ENCODE results near the gene CTDSP1.

CTDSP1 gene

GRCh38 chr2:218369330-218369729, 30.3 kb upstream of the CTDSP1 start:
- no peaks in the 10 kb centered on the region for H3K9me3 ChIP-seq
- H3K4me3 ChIP-seq = no peak overlapping the region
- no peaks in the 10 kb centered on the region for H3K36me3 ChIP-seq (replicated peaks)
- in situ Hi-C loops (cut with MboI; ENCODE audit: low sequenced_read_pairs) = no loop called here
- peaks cover 15% of the 10 kb centered on the region for H3K4me1 ChIP-seq
- no peak for DNase-seq (ENCODE audit: low spot score in 2 of 2)
- no peaks in the 10 kb centered on the region for H3K27me3 ChIP-seq (ENCODE audit: low read depth)

GRCh38 chr2:218370410-218371063, 29.1 kb upstream of the CTDSP1 start:
- no peaks in the 10 kb centered on the region for H3K27me3 ChIP-seq (ENCODE audit: low read depth)
- no peak for DNase-seq (ENCODE audit: low spot score in 2 of 2)
- H3K9me3 ChIP-seq = no peaks in the 10 kb centered on the region
- peaks cover 15% of the 10 kb centered on the region for H3K4me1 ChIP-seq
- no peaks in the 10 kb centered on the region for H3K36me3 ChIP-seq (replicated peaks)
- H3K4me3 ChIP-seq = no peak overlapping the region
- in situ Hi-C loops (cut with MboI; ENCODE audit: low sequenced_read_pairs) = no loop called here

GRCh38 chr2:218371983-218372350, 27.7 kb upstream of the CTDSP1 start:
- Histone ChIP-seq H3K36me3 (replicated peaks) (no peaks in the 10 kb centered on the region), H3K9me3 (no peaks in the 10 kb centered on the region), H3K4me3 (no peak overlapping the region), H3K27me3 (ENCODE audit: low read depth) (no peaks in the 10 kb centered on the region), H3K4me1 (peaks cover 11% of the 10 kb centered on the region)
- in situ Hi-C loops (cut with MboI; ENCODE audit: low sequenced_read_pairs) = no loop called here
- no peak for DNase-seq (ENCODE audit: low spot score in 2 of 2)

GRCh38 chr2:218374795-218375194, 24.9 kb upstream of the CTDSP1 start:
- H3K36me3 ChIP-seq (replicated peaks) = no peaks in the 10 kb centered on the region
- H3K4me1 ChIP-seq = no peaks in the 10 kb centered on the region; the same call in 1 of the 2 replicates
- no peaks in the 10 kb centered on the region for H3K9me3 ChIP-seq
- H3K27me3 ChIP-seq (ENCODE audit: low read depth) = no peaks in the 10 kb centered on the region
- H3K4me3 ChIP-seq = no peak overlapping the region
- in situ Hi-C loops (cut with MboI; ENCODE audit: low sequenced_read_pairs) = no loop called here
- no peak for DNase-seq (ENCODE audit: low spot score in 2 of 2)

- Histone ChIP-seq H3K9me3 (no peaks in the 10 kb centered on the region), H3K4me1 (no peaks in the 10 kb centered on the region; the same call in 1 of the 2 replicates), H3K4me3 (no peak overlapping the region), H3K27me3 (ENCODE audit: low read depth) (no peaks in the 10 kb centered on the region), H3K36me3 (replicated peaks) (no peaks in the 10 kb centered on the region)
- no peak for DNase-seq (ENCODE audit: low spot score in 2 of 2)
- in situ Hi-C loops (cut with MboI; ENCODE audit: low sequenced_read_pairs) = no loop called here
Measured at GRCh38 chr2:218375212-218375611, 24.5 kb upstream of the CTDSP1 start.

- no peak for DNase-seq (ENCODE audit: low spot score in 2 of 2)
- in situ Hi-C loops (cut with MboI; ENCODE audit: low sequenced_read_pairs) = no loop called here
- no peak overlapping the region for H3K4me3 ChIP-seq
- H3K27me3 ChIP-seq (ENCODE audit: low read depth) = no peaks in the 10 kb centered on the region
- H3K4me1 ChIP-seq = no peaks in the 10 kb centered on the region; the same call in 1 of the 2 replicates
- H3K9me3 ChIP-seq = no peaks in the 10 kb centered on the region
- H3K36me3 ChIP-seq (replicated peaks) = no peaks in the 10 kb centered on the region
Measured at GRCh38 chr2:218378053-218378452, 21.6 kb upstream of the CTDSP1 start.

- in situ Hi-C loops (cut with MboI; ENCODE audit: low sequenced_read_pairs) = no loop called here
- DNase-seq (ENCODE audit: low spot score in 2 of 2) = no peak
- no peaks in the 10 kb centered on the region for H3K36me3 ChIP-seq (replicated peaks)
- H3K4me1 ChIP-seq = no peaks in the 10 kb centered on the region
- no peak within 1 kb of the TSS for H3K4me3 ChIP-seq
- no peaks in the 10 kb centered on the region for H3K9me3 ChIP-seq
- H3K27me3 ChIP-seq (ENCODE audit: low read depth) = no peaks in the 10 kb centered on the region
Measured at GRCh38 chr2:218381916-218382366, 17.7 kb upstream of the CTDSP1 start, which contains the start of gene SLC11A1. Gene SLC11A1 (plus strand): TSS chr2:218382273. CDS start chr2:218382369, 96 bp downstream.

- DNase-seq (ENCODE audit: low spot score in 2 of 2) = no peak
- in situ Hi-C loops (cut with MboI; ENCODE audit: low sequenced_read_pairs) = no loop called here
- H3K4me3 ChIP-seq = no peak overlapping the region
Measured at GRCh38 chr2:218382785-218383184, 16.9 kb upstream of the CTDSP1 start.

GRCh38 chr2:218383892-218384519, 15.7 kb upstream of the CTDSP1 start:
- H3K27me3 ChIP-seq (ENCODE audit: low read depth) = no peaks in the 10 kb centered on the region
- H3K36me3 ChIP-seq (replicated peaks) = no peaks in the 10 kb centered on the region
- in situ Hi-C loops (cut with MboI; ENCODE audit: low sequenced_read_pairs) = no loop called here
- H3K4me3 ChIP-seq = no peak overlapping the region
- H3K4me1 ChIP-seq = no peaks in the 10 kb centered on the region
- H3K9me3 ChIP-seq = no peaks in the 10 kb centered on the region
- no peak for DNase-seq (ENCODE audit: low spot score in 2 of 2)

More at GRCh38 chr2:218382785-218383184, 16.9 kb upstream of the CTDSP1 start:
- Histone ChIP-seq H3K27me3 (ENCODE audit: low read depth) (no peaks in the 10 kb centered on the region), H3K36me3 (replicated peaks) (no peaks in the 10 kb centered on the region), H3K9me3 (no peaks in the 10 kb centered on the region), H3K4me1 (no peaks in the 10 kb centered on the region)

GRCh38 chr2:218384975-218385374, 14.7 kb upstream of the CTDSP1 start:
- Histone ChIP-seq H3K9me3 (no peaks in the 10 kb centered on the region), H3K27me3 (ENCODE audit: low read depth) (no peaks in the 10 kb centered on the region), H3K36me3 (replicated peaks) (no peaks in the 10 kb centered on the region), H3K4me3 (no peak overlapping the region), H3K4me1 (no peaks in the 10 kb centered on the region)
- in situ Hi-C loops (cut with MboI; ENCODE audit: low sequenced_read_pairs) = no loop called here
- no peak for DNase-seq (ENCODE audit: low spot score in 2 of 2)

GRCh38 chr2:218386505-218387368, 12.9 kb upstream of the CTDSP1 start:
- no peak for DNase-seq (ENCODE audit: low spot score in 2 of 2)
- Histone ChIP-seq H3K27me3 (ENCODE audit: low read depth) (no peaks in the 10 kb centered on the region), H3K4me1 (no peaks in the 10 kb centered on the region), H3K4me3 (no peak overlapping the region), H3K36me3 (replicated peaks) (no peaks in the 10 kb centered on the region), H3K9me3 (no peaks in the 10 kb centered on the region)
- in situ Hi-C loops (cut with MboI; ENCODE audit: low sequenced_read_pairs) = no loop called here

- Histone ChIP-seq H3K9me3 (no peaks in the 10 kb centered on the region), H3K4me1 (no peaks in the 10 kb centered on the region), H3K36me3 (replicated peaks) (no peaks in the 10 kb centered on the region), H3K4me3 (no peak overlapping the region), H3K27me3 (ENCODE audit: low read depth) (no peaks in the 10 kb centered on the region)
- in situ Hi-C loops (cut with MboI; ENCODE audit: low sequenced_read_pairs) = no loop called here
- DNase-seq (ENCODE audit: low spot score in 2 of 2) = no peak
Measured at GRCh38 chr2:218387369-218388194, 12.1 kb upstream of the CTDSP1 start.
